GM12878 (cell line): Measurements from ENCODE around the gene CHSY3. TPM values are rescaled to one million over a fixed set of nuclear protein-coding genes. Genes with fewer than 3 reads are reported as not detected.

Experiments used
- ATAC-seq: fragments of 200-7000 bp; cut with Tn5 transposase; 3 replicates; pipeline ENCODE4 v1.9.1; 2020; ENCODE audit warnings: mild to moderate bottlenecking, moderate library complexity
- BruUV-seq: library from RNA; stranded (reverse); fragments of 400-500 nt; replicated peaks from 2 replicates; lab custom pipeline; 2021; lab: Mats Ljungman, UMichigan
- CTCF ChIA-PET: fragments of 300-600 bp; sonication (Branson Sonifier 250); formaldehyde crosslinking; extraction: SDS; loops from one replicate; lab custom pipeline; 2021; ENCODE audit warnings: inconsistent platforms; lab: Yijun Ruan, JAX
- POLR2A ChIA-PET: fragments of 350-600 bp; formaldehyde crosslinking; extraction: SDS; loops from one replicate; lab custom pipeline; 2021; ENCODE audit warnings: inconsistent platforms; lab: Charles Lee
- RAD21 ChIA-PET: fragments of 300-600 bp; sonication (Branson Sonifier 250); formaldehyde crosslinking; loops from one replicate; lab custom pipeline; 2023; ENCODE audit warnings: antibody characterized with exemption; ENCODE audit not compliant: unreplicated experiment; lab: Charles Lee
- SMC1A ChIA-PET: fragments of 300-600 bp; sonication (Branson Sonifier 250); formaldehyde crosslinking; loops from one replicate; lab custom pipeline; 2023; ENCODE audit not compliant: unreplicated experiment, uncharacterized antibody; lab: Charles Lee
- DNase-seq: peaks from one replicate; pipeline ENCODE4 v3.0.0-alpha.2; 2011; ENCODE audit warnings: low read depth, low spot score
- FAIRE-seq: peaks from 3 replicates; lab custom pipeline; 2011; peaks lifted over from hg19 to GRCh38; lab: Jason Lieb, UNC
- H2AFZ ChIP-seq: 2 replicates; pipeline ENCODE4 v1.6.0; 2011; ENCODE audit warnings: low read depth, low read length, control low read depth; ENCODE audit not compliant: control insufficient read depth
- H3K27ac ChIP-seq: 2 replicates; pipeline ENCODE4 v1.5.1; 2011; ENCODE audit warnings: control low read depth; ENCODE audit not compliant: control insufficient read depth, insufficient read depth
- H3K27me3 ChIP-seq, 2 experiments: replicated peaks in 1 of 2; 2 replicates each; pipeline versions ENCODE4 v1.6.0 to v1.6.1; 2011; ENCODE audit warnings: low read length in 1 of 2; ENCODE audit not compliant: control insufficient read depth in 2 of 2, insufficient read depth in 2 of 2
- H3K36me3 ChIP-seq, 2 experiments: 2 replicates each; pipeline ENCODE4 v1.5.1; 2011; ENCODE audit warnings: low read length in 1 of 2; ENCODE audit not compliant: control insufficient read depth in 2 of 2, insufficient read depth in 2 of 2
- H3K4me1 ChIP-seq: 2 replicates; pipeline ENCODE4 v1.6.1; 2011; ENCODE audit warnings: mild to moderate bottlenecking, low read length, moderate library complexity, mixed read lengths; ENCODE audit not compliant: control insufficient read depth, insufficient read depth
- H3K4me2 ChIP-seq: 2 replicates; pipeline ENCODE4 v1.6.0; 2011; ENCODE audit warnings: control low read depth; ENCODE audit not compliant: control insufficient read depth, insufficient read depth
- H3K4me3 ChIP-seq: fragments of 200-600 bp; sonication (generic); 2 replicates; pipeline ENCODE4 v1.5.1; 2016
- H3K79me2 ChIP-seq: 2 replicates; pipeline ENCODE4 v1.6.0; 2011; ENCODE audit warnings: low read length; ENCODE audit not compliant: control insufficient read depth, insufficient read depth
- H3K9ac ChIP-seq: 2 replicates; pipeline ENCODE4 v1.8.0; 2011; ENCODE audit warnings: low read length, control low read depth, mixed read lengths; ENCODE audit not compliant: control insufficient read depth, insufficient read depth
- H3K9me3 ChIP-seq: replicated peaks from 3 replicates; pipeline ENCODE4 v1.5.1; 2011; ENCODE audit warnings: mild to moderate bottlenecking, low read length; ENCODE audit not compliant: control insufficient read depth, insufficient read depth
- H4K20me1 ChIP-seq: 2 replicates; pipeline ENCODE4 v1.6.0; 2011; ENCODE audit not compliant: control insufficient read depth, insufficient read depth
- BACH1 ChIP-seq: fragments of 450-650 bp; IDR thresholded peaks from 2 replicates; pipeline ENCODE4 v1.6.1; 2017; ENCODE audit warnings: mild to moderate bottlenecking, borderline replicate concordance
- FOXK2 ChIP-seq: fragments of 450-650 bp; IDR thresholded peaks from 2 replicates; pipeline ENCODE4 v1.6.1; 2017; ENCODE audit warnings: mild to moderate bottlenecking, moderate library complexity
- HDAC6 ChIP-seq: fragments of 200-600 bp; sonication (generic); IDR thresholded peaks from one replicate; pipeline ENCODE4 v1.8.0; 2017; ENCODE audit warnings: antibody characterized with exemption; ENCODE audit not compliant: unreplicated experiment
- NKRF ChIP-seq: fragments of 450-650 bp; conservative IDR thresholded peaks from 2 replicates; pipeline ENCODE4 v1.6.1; 2017; ENCODE audit warnings: mild to moderate bottlenecking, moderate library complexity
- NR2F1 ChIP-seq: fragments of 450-650 bp; conservative IDR thresholded peaks from 2 replicates; pipeline ENCODE4 v1.6.1; 2017; ENCODE audit warnings: mild to moderate bottlenecking
- RELB ChIP-seq: fragments of 450-650 bp; IDR thresholded peaks from 2 replicates; pipeline ENCODE4 v1.6.1; 2017; ENCODE audit warnings: low read depth, mild to moderate bottlenecking, moderate library complexity
- STAT3 ChIP-seq: IDR thresholded peaks from 2 replicates; pipeline ENCODE4 v1.6.1; 2011; ENCODE audit warnings: low read depth, low read length, improper control_type of control experiment
- ZNF687 ChIP-seq: fragments of 450-650 bp; IDR thresholded peaks from 2 replicates; pipeline ENCODE4 v1.6.1; 2017; ENCODE audit warnings: mild to moderate bottlenecking, moderate library complexity
- WGBS: methylation state at CpG from one replicate; pipeline ENCODE4 v1.1.6; 2016; ENCODE audit warnings: low lambda C conversion rate; ENCODE audit not compliant: insufficient replicate concordance, insufficient coverage; ENCODE audit errors: missing lambda C conversion rate; 5-methylcytosine and 5-hydroxymethylcytosine counted together
- in situ Hi-C: fragments of 300-500 bp; cut with MboI; formaldehyde crosslinking; loops from 9 replicates; pipeline ENCODE4 v1.14.3; 2018; ENCODE audit warnings: mixed read lengths
- intact Hi-C: fragments of 100-400 bp; cut with micrococcal nuclease; formaldehyde crosslinking; loops from one replicate; pipeline ENCODE4 v1.14.2; 2022; ENCODE audit not compliant: unreplicated experiment
- polyA plus RNA-seq, 11 experiments: library from polyadenylated mRNA; depleted of rRNA in 4 of 11; unstranded in 6 of 11; stranded (reverse) in 5 of 11; fragments of >200 nt; fragmentation: Nextera tagmentation in 4 of 11; fragmentation: Illumina TruSeq in 1 of 11; extraction: Ambion mirVana in 4 of 11; extraction: Trizol in 1 of 11; gene quantifications; 1 replicate in 1 of 11; 2 replicates in 10 of 11; pipeline versions ENCODE4 v1.2.1 to v1.2.3, GENCODE V29; 2011 to 2016; ENCODE audit warnings: inconsistent platforms in 2 of 11, missing spikeins in 2 of 11, low read depth in 1 of 11
- total RNA-seq, 4 experiments: library from RNA; depleted of rRNA in 3 of 4; stranded (reverse); fragments of >200 nt in 3 of 4; fragmentation: Illumina TruSeq in 1 of 4; extraction: Trizol in 1 of 4; gene quantifications; 2 replicates each; pipeline versions ENCODE4 v1.2.1 to v1.2.3, GENCODE V29; 2013 to 2021

The CHSY3 gene
- total and polyA plus RNA-seq, 10 of the 15 experiments (the other 5 are each of a cell fraction or from before 2014, with no cell fraction given), result not detected

- H2AFZ ChIP-seq, result no peak overlapping the region
- BruUV-seq, result no TSS peak
- ChIA-PET RAD21 (no interaction called here), SMC1A (no interaction called here), CTCF (no interaction called here), POLR2A (no interaction called here)
- no peak for DNase-seq
- FAIRE-seq, result no peak
- no peak for ATAC-seq
- H4K20me1 ChIP-seq, result no peaks in the 10 kb centered on the region
- no peak overlapping the region for H3K4me3 ChIP-seq
- in situ Hi-C loops (no loop called here), intact Hi-C loops (no loop called here)
- no peaks in the 10 kb centered on the region for H3K4me1 ChIP-seq
- H3K27me3 ChIP-seq, result no peaks in the 10 kb centered on the region
- H3K4me2 ChIP-seq, result no peak overlapping the region
- H3K27ac ChIP-seq, result no peak overlapping the region
- no peak for TF ChIP-seq STAT3
- TF ChIP-seq FOXK2, result no peak
- TF ChIP-seq NKRF, result no peak
- no peak for TF ChIP-seq NR2F1
- H3K9ac ChIP-seq, result no peak overlapping the region
- 17% methylated on average over 3 of the region's 3 CpGs for WGBS
- no peaks in the 10 kb centered on the region for H3K36me3 ChIP-seq
- no peaks in the 10 kb centered on the region for H3K9me3 ChIP-seq
- no peaks in the 10 kb centered on the region for H3K79me2 ChIP-seq
Measured at GRCh38 chr5:130164966-130165365, 260.7 kb downstream of the CHSY3 start.

GRCh38 chr5:130166839-130167490 is 262.7 kb downstream of the CHSY3 start:
- ChIA-PET RAD21 (no interaction called here), CTCF (interaction anchor here (0.7 kb wide), 1 partner anchor 502 kb away, joined by 3 read pairs; no protein-coding TSS in a partner anchor), POLR2A (no interaction called here), SMC1A (no interaction called here)
- intact Hi-C loops, result no loop called here
- TF ChIP-seq HDAC6 (no peak), RELB (no peak), BACH1 (no peak), ZNF687 (no peak)
- H3K9me3 ChIP-seq, result no peaks in the 10 kb centered on the region
- no peaks in the 10 kb centered on the region for H3K4me1 ChIP-seq
- DNase-seq (no peak), FAIRE-seq (no peak), ATAC-seq (no peak)
- H4K20me1 ChIP-seq, result no peaks in the 10 kb centered on the region
- H3K4me3 ChIP-seq, result no peak overlapping the region
- no peaks in the 10 kb centered on the region for H3K36me3 ChIP-seq
- no peak overlapping the region for H3K27ac ChIP-seq
- in situ Hi-C loops, result no loop called here
- H3K79me2 ChIP-seq, result no peaks in the 10 kb centered on the region
- H3K9ac ChIP-seq, result no peak overlapping the region
- 0% methylated on average over 1 of the region's 1 CpG for WGBS
- no peaks in the 10 kb centered on the region for H3K27me3 ChIP-seq
- no peak overlapping the region for H2AFZ ChIP-seq
- no peak overlapping the region for H3K4me2 ChIP-seq
- no TSS peak for BruUV-seq
